IPS-11a (cell line): ENCODE results near the gene KISS1R.

Experiments
- H3K4me3 ChIP-seq: one replicate; pipeline ENCODE4 v1.5.1; 2013; ENCODE audit warnings: low read depth, low read length, control low read depth

Gene KISS1R

GRCh38 chr19:966485-967088, 49.5 kb downstream of the KISS1R start:
- no peak overlapping the region for H3K4me3 ChIP-seq
